Measurements from ENCODE around the gene TP53. TPM values are rescaled to one million over a fixed set of nuclear protein-coding genes. Genes with fewer than 3 reads are reported as not detected.

The TP53 gene
- total and polyA plus RNA-seq, 3 experiments from 2014 or later, result 33.5 to 151 (median 150) TPM

- no peaks in the 10 kb centered on the region for H3K36me3 Mint-ChIP-seq
- Histone ChIP-seq H3K27ac (ENCODE audit: low read depth, low read length) (no peak overlapping the region), H3K27me3 (ENCODE audit: insufficient read depth, low read length, poor library complexity, severe bottlenecking) (peaks cover 43% of the 10 kb centered on the region), H3K36me3 (ENCODE audit: insufficient read depth, low read length) (no peaks in the 10 kb centered on the region), H3K4me1 (ENCODE audit: insufficient read depth, low read length) (peaks cover 7% of the 10 kb centered on the region), H3K9me3 (ENCODE audit: low read length) (no peaks in the 10 kb centered on the region), H3K4me3 (ENCODE audit: low read length) (no peak overlapping the region)
- ChIA-PET POLR2A (no interaction called here), CTCF (interaction anchor here (1.7 kb wide), 1 partner anchor 23 kb away, joined by 7 read pairs; the partner anchor contains the start of gene WRAP53)
- peak overlapping the region in 2 of 8 donors; percentile 14 to 59 for H3K27ac Mint-ChIP-seq
- H3K27me3 Mint-ChIP-seq, result peaks cover 48 to 81% of the 10 kb centered on the region in 2 donors
- DNase-seq, result no peak
- H3K4me1 Mint-ChIP-seq, result peaks cover 5 to 19% (median 10%) of the 10 kb centered on the region in 3 donors
- peaks cover 0 to 2% (median 0%) of the 10 kb centered on the region in 5 donors for H3K9me3 Mint-ChIP-seq
- H3K4me3 Mint-ChIP-seq, result peak overlapping the region in 1 of 7 donors; percentile 3
Measured at GRCh38 chr17:7711051-7711755, 23.9 kb upstream of the TP53 start.

GRCh38 chr17:7710301-7710700, 23.0 kb upstream of the TP53 start:
- no peaks in the 10 kb centered on the region for H3K36me3 ChIP-seq (ENCODE audit: insufficient read depth, low read length)
- no peak overlapping the region for H3K4me3 ChIP-seq (ENCODE audit: low read length)
- POLR2A ChIA-PET, result no interaction called here
- Mint-ChIP-seq H3K36me3 (peaks cover 0 to 3% (median 0%) of the 10 kb centered on the region in 3 donors), H3K9me3 (peaks cover 0 to 2% (median 0%) of the 10 kb centered on the region in 5 donors), H3K27me3 (peaks cover 49 to 80% of the 10 kb centered on the region in 2 donors), H3K27ac (peak overlapping the region in 2 of 8 donors; percentile 34 to 59), H3K4me1 (peaks cover 10 to 26% (median 17%) of the 10 kb centered on the region in 3 donors), H3K4me3 (no peak overlapping the region)
- peaks cover 40% of the 10 kb centered on the region for H3K27me3 ChIP-seq (ENCODE audit: insufficient read depth, low read length, poor library complexity, severe bottlenecking)
- no peak overlapping the region for H3K27ac ChIP-seq (ENCODE audit: low read depth, low read length)
- CTCF ChIA-PET, result interaction anchor here (0.6 kb wide), 1 partner anchor 867 kb away, joined by 3 read pairs; no protein-coding TSS in a partner anchor
- peaks cover 7% of the 10 kb centered on the region for H3K4me1 ChIP-seq (ENCODE audit: insufficient read depth, low read length)
- H3K9me3 ChIP-seq (ENCODE audit: low read length), result no peaks in the 10 kb centered on the region
- DNase-seq, result no peak

GRCh38 chr17:7709031-7709430, 21.7 kb upstream of the TP53 start:
- H3K4me1 ChIP-seq (ENCODE audit: insufficient read depth, low read length), result peaks cover 15% of the 10 kb centered on the region
- Mint-ChIP-seq H3K27me3 (peaks cover 46 to 79% of the 10 kb centered on the region in 2 donors), H3K4me3 (no peak overlapping the region), H3K27ac (no peak overlapping the region), H3K9me3 (peaks cover 0 to 2% (median 0%) of the 10 kb centered on the region in 5 donors), H3K4me1 (peaks cover 17 to 34% (median 25%) of the 10 kb centered on the region in 3 donors), H3K36me3 (peaks cover 0 to 3% (median 0%) of the 10 kb centered on the region in 3 donors)
- H3K9me3 ChIP-seq (ENCODE audit: low read length), result no peaks in the 10 kb centered on the region
- no peaks in the 10 kb centered on the region for H3K36me3 ChIP-seq (ENCODE audit: insufficient read depth, low read length)
- no peak overlapping the region for H3K4me3 ChIP-seq (ENCODE audit: low read length)
- CTCF ChIA-PET, result no interaction called here
- H3K27ac ChIP-seq (ENCODE audit: low read depth, low read length), result no peak overlapping the region
- H3K27me3 ChIP-seq (ENCODE audit: insufficient read depth, low read length, poor library complexity, severe bottlenecking), result peaks cover 39% of the 10 kb centered on the region
- POLR2A ChIA-PET, result no interaction called here
- DNase-seq, result no peak

GRCh38 chr17:7707858-7708750, 20.8 kb upstream of the TP53 start:
- DNase-seq, result no peak
- Histone ChIP-seq H3K36me3 (ENCODE audit: insufficient read depth, low read length) (no peaks in the 10 kb centered on the region), H3K4me1 (ENCODE audit: insufficient read depth, low read length) (peaks cover 17% of the 10 kb centered on the region), H3K4me3 (ENCODE audit: low read length) (no peak overlapping the region), H3K9me3 (ENCODE audit: low read length) (no peaks in the 10 kb centered on the region), H3K27me3 (ENCODE audit: insufficient read depth, low read length, poor library complexity, severe bottlenecking) (peaks cover 37% of the 10 kb centered on the region), H3K27ac (ENCODE audit: low read depth, low read length) (no peak overlapping the region)
- ChIA-PET POLR2A (no interaction called here), CTCF (no interaction called here)
- no peak overlapping the region for H3K4me3 Mint-ChIP-seq
- H3K27me3 Mint-ChIP-seq, result peaks cover 45 to 80% of the 10 kb centered on the region in 2 donors
- H3K27ac Mint-ChIP-seq, result no peak overlapping the region
- H3K4me1 Mint-ChIP-seq, result peaks cover 19 to 35% (median 33%) of the 10 kb centered on the region in 3 donors
- peaks cover 0 to 5% (median 3%) of the 10 kb centered on the region in 3 donors for H3K36me3 Mint-ChIP-seq
- peaks cover 0 to 2% (median 0%) of the 10 kb centered on the region in 5 donors for H3K9me3 Mint-ChIP-seq

GRCh38 chr17:7707446-7707845, 20.2 kb upstream of the TP53 start:
- Histone ChIP-seq H3K27ac (ENCODE audit: low read depth, low read length) (no peak overlapping the region), H3K4me3 (ENCODE audit: low read length) (no peak overlapping the region), H3K4me1 (ENCODE audit: insufficient read depth, low read length) (peaks cover 17% of the 10 kb centered on the region), H3K9me3 (ENCODE audit: low read length) (no peaks in the 10 kb centered on the region), H3K27me3 (ENCODE audit: insufficient read depth, low read length, poor library complexity, severe bottlenecking) (peaks cover 37% of the 10 kb centered on the region), H3K36me3 (ENCODE audit: insufficient read depth, low read length) (no peaks in the 10 kb centered on the region)
- no peak for DNase-seq
- peaks cover 41 to 80% of the 10 kb centered on the region in 2 donors for H3K27me3 Mint-ChIP-seq
- H3K9me3 Mint-ChIP-seq, result no peaks in the 10 kb centered on the region
- ChIA-PET CTCF (no interaction called here), POLR2A (no interaction called here)
- no peak overlapping the region for H3K27ac Mint-ChIP-seq
- peaks cover 19 to 35% (median 33%) of the 10 kb centered on the region in 3 donors for H3K4me1 Mint-ChIP-seq
- peaks cover 3 to 11% (median 6%) of the 10 kb centered on the region in 3 donors for H3K36me3 Mint-ChIP-seq
- no peak overlapping the region for H3K4me3 Mint-ChIP-seq

- no peaks in the 10 kb centered on the region for H3K36me3 ChIP-seq (ENCODE audit: insufficient read depth, low read length)
- H3K27me3 ChIP-seq (ENCODE audit: insufficient read depth, low read length, poor library complexity, severe bottlenecking), result peaks cover 37% of the 10 kb centered on the region
- H3K4me3 Mint-ChIP-seq, result peak overlapping the region in 1 of 7 donors; percentile 25
- CTCF ChIA-PET, result no interaction called here
- peaks cover 41 to 80% of the 10 kb centered on the region in 2 donors for H3K27me3 Mint-ChIP-seq
- H3K4me3 ChIP-seq (ENCODE audit: low read length), result no peak overlapping the region
- peaks cover 3 to 15% (median 13%) of the 10 kb centered on the region in 3 donors for H3K36me3 Mint-ChIP-seq
- H3K4me1 Mint-ChIP-seq, result peaks cover 19 to 35% (median 33%) of the 10 kb centered on the region in 3 donors
- POLR2A ChIA-PET, result no interaction called here
- H3K27ac ChIP-seq (ENCODE audit: low read depth, low read length), result no peak overlapping the region
- no peaks in the 10 kb centered on the region for H3K9me3 ChIP-seq (ENCODE audit: low read length)
- DNase-seq, result no peak
- peak overlapping the region in 2 of 8 donors; percentile 13 to 69 for H3K27ac Mint-ChIP-seq
- no peaks in the 10 kb centered on the region for H3K9me3 Mint-ChIP-seq
- peaks cover 17% of the 10 kb centered on the region for H3K4me1 ChIP-seq (ENCODE audit: insufficient read depth, low read length)
Measured at GRCh38 chr17:7706631-7707354, 19.5 kb upstream of the TP53 start.

GRCh38 chr17:7705269-7706255, 18.3 kb upstream of the TP53 start:
- CTCF ChIA-PET, result interaction anchor here (1.0 kb wide), 1 partner anchor 11 kb away, joined by 3 read pairs; no protein-coding TSS in a partner anchor
- H3K27ac Mint-ChIP-seq, result no peak overlapping the region
- H3K27me3 ChIP-seq (ENCODE audit: insufficient read depth, low read length, poor library complexity, severe bottlenecking), result peaks cover 26% of the 10 kb centered on the region

More at GRCh38 chr17:7705269-7706255, 18.3 kb upstream of the TP53 start:
- H3K27me3 Mint-ChIP-seq, result peaks cover 37 to 70% of the 10 kb centered on the region in 2 donors
- Histone ChIP-seq H3K36me3 (ENCODE audit: insufficient read depth, low read length) (no peaks in the 10 kb centered on the region), H3K4me1 (ENCODE audit: insufficient read depth, low read length) (peaks cover 16% of the 10 kb centered on the region), H3K9me3 (ENCODE audit: low read length) (no peaks in the 10 kb centered on the region), H3K27ac (ENCODE audit: low read depth, low read length) (no peak overlapping the region), H3K4me3 (ENCODE audit: low read length) (no peak overlapping the region)
- DNase-seq, result no peak
- no peaks in the 10 kb centered on the region for H3K9me3 Mint-ChIP-seq
- peak overlapping the region in 6 of 7 donors; percentile 6 to 65 (median 50) for H3K4me3 Mint-ChIP-seq
- H3K36me3 Mint-ChIP-seq, result peaks cover 6 to 25% (median 25%) of the 10 kb centered on the region in 3 donors
- POLR2A ChIA-PET, result no interaction called here
- H3K4me1 Mint-ChIP-seq, result peaks cover 18 to 31% (median 29%) of the 10 kb centered on the region in 3 donors

All from CD8-positive, alpha-beta memory T cell (primary cell).